ENCODE data around the gene FMO2. TPM values are rescaled to one million over a fixed set of nuclear protein-coding genes. Genes with fewer than 3 reads are reported as not detected.

The FMO2 gene
- total RNA-seq, 2 donors from 2014 or later = 9.2 to 18.9 TPM

- WGBS, 2 donors = 2 to 7% methylated on average over 21 to 34 of the region's 34 CpGs
- no peaks in the 10 kb centered on the region for H3K27me3 ChIP-seq
- H3K4me3 ChIP-seq = peak overlapping the region in 1 of 2 donors; percentile 20
- H3K36me3 ChIP-seq (replicated peaks in 1 of 2; ENCODE audit: insufficient read depth in 1 of 2, low read depth in 2 of 2) = no peaks in the 10 kb centered on the region
- ATAC-seq (peak; percentile 61), DNase-seq (peak; percentile 22 to 62 (median 32))
- intact Hi-C loops (cut with DNase I) = loop anchor here (10.0 kb wide), 1 partner anchor 54 kb away; no protein-coding TSS in a partner anchor
- H3K9me3 ChIP-seq = no peaks in the 10 kb centered on the region
- peak overlapping the region in 1 of 4 donors; percentile 59 for H3K27ac ChIP-seq
- peaks cover 5% of the 10 kb centered on the region for H3K4me1 ChIP-seq
- TF ChIP-seq CTCF (IDR thresholded peaks at IDR 0.05) = peak in 6 of 7 experiments; percentile 28 to 53 (median 40)
- no peak for TF ChIP-seq POLR2A (IDR thresholded peaks at IDR 0.05)
These were observed 66.2 kb downstream of the FMO2 start for GRCh38 chr1:171251042-171251951.

- H3K9me3 ChIP-seq = no peaks in the 10 kb centered on the region
- intact Hi-C loops (cut with DNase I) = loop anchor here (10.0 kb wide), 1 partner anchor 53 kb away; no protein-coding TSS in a partner anchor
- H3K36me3 ChIP-seq (replicated peaks in 1 of 2; ENCODE audit: insufficient read depth in 1 of 2, low read depth in 2 of 2) = no peaks in the 10 kb centered on the region
- ATAC-seq (no peak), DNase-seq (no peak)
- H3K4me1 ChIP-seq = peaks cover 8% of the 10 kb centered on the region
- H3K4me3 ChIP-seq = peak overlapping the region in 1 of 2 donors; percentile 20
- 25 to 32% methylated on average over 6 of the region's 6 CpGs for WGBS, 2 donors
- no peak for TF ChIP-seq POLR2A (IDR thresholded peaks at IDR 0.05)
- TF ChIP-seq CTCF (IDR thresholded peaks at IDR 0.05) = peak in 1 of 7 experiments; percentile 3
- no peaks in the 10 kb centered on the region for H3K27me3 ChIP-seq
- no peak overlapping the region for H3K27ac ChIP-seq
These were observed 66.8 kb downstream of the FMO2 start for GRCh38 chr1:171251952-171252300.

GRCh38 chr1:171252482-171252881 lies 67.4 kb downstream of the FMO2 start:
- TF ChIP-seq POLR2A (IDR thresholded peaks at IDR 0.05) (no peak), CTCF (IDR thresholded peaks at IDR 0.05) (no peak)
- Histone ChIP-seq H3K9me3 (no peaks in the 10 kb centered on the region), H3K27ac (no peak overlapping the region), H3K4me1 (peaks cover 13% of the 10 kb centered on the region), H3K27me3 (no peaks in the 10 kb centered on the region), H3K4me3 (no peak overlapping the region), H3K36me3 (replicated peaks in 1 of 2; ENCODE audit: insufficient read depth in 1 of 2, low read depth in 2 of 2) (no peaks in the 10 kb centered on the region)
- ATAC-seq (no peak), DNase-seq (no peak)
- intact Hi-C loops (cut with DNase I) = loop anchor here (10.0 kb wide), 1 partner anchor 52 kb away; no protein-coding TSS in a partner anchor
- 70 to 72% methylated on average over 5 of the region's 5 CpGs for WGBS, 2 donors

- Histone ChIP-seq H3K4me1 (peaks cover 19% of the 10 kb centered on the region), H3K36me3 (replicated peaks in 1 of 2; ENCODE audit: insufficient read depth in 1 of 2, low read depth in 2 of 2) (no peaks in the 10 kb centered on the region), H3K4me3 (no peak overlapping the region), H3K9me3 (no peaks in the 10 kb centered on the region), H3K27ac (no peak overlapping the region), H3K27me3 (no peaks in the 10 kb centered on the region)
- DNase-seq (no peak), ATAC-seq (no peak)
- WGBS, 2 donors = 70 to 73% methylated on average over 4 of the region's 4 CpGs
- TF ChIP-seq POLR2A (IDR thresholded peaks at IDR 0.05) (no peak), CTCF (IDR thresholded peaks at IDR 0.05) (no peak)
- intact Hi-C loops (cut with DNase I) = loop anchor here (10.0 kb wide), 1 partner anchor 50 kb away; no protein-coding TSS in a partner anchor
These were observed 69.8 kb downstream of the FMO2 start for GRCh38 chr1:171254859-171255258.

All from body of pancreas (tissue), 4 donors.